GM21526 (cell line): ENCODE data around the gene IL21R.
A peak's percentile ranks its signal among the peaks of the same experiment; 100 is the strongest.
"Not testable (repeated sequence)": the region's sequence is repeated elsewhere in the genome, so short reads cannot be mapped to it uniquely, and the experiment has no call there.

Source experiments
- ATAC-seq: cut with Tn5 transposase; IDR thresholded peaks from one replicate; pipeline ENCODE4 v1.9.1; 2021; ENCODE audit warnings: moderate library complexity; ENCODE audit not compliant: unreplicated experiment, low FRiP score

Gene IL21R

GRCh38 chr16:27424772-27425498, 23.0 kb downstream of the IL21R start:
- no peak for ATAC-seq

GRCh38 chr16:27425961-27426360, 24.0 kb downstream of the IL21R start:
- ATAC-seq = no peak

GRCh38 chr16:27426423-27427408, 24.7 kb downstream of the IL21R start:
- peak; percentile 74 for ATAC-seq

DNA sequence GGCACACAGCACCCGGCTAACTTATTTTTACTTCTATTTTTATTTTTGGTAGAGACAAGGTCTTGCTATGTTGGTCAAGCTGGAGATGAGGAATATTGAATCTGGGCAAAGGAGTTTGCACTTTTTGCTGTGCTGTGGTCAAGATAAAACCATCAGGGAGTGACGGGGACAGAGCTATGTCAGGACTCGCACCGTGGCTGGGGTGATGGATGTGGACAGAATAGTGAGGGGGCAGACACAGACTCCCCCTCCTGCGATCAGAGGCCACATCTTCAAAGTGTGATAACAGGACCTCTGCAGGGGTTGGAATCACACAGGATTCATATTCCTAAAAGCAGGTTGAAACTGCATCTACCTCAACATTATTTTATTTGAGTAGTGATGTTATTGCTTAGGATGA, 25.6 kb downstream of the IL21R start:
- ATAC-seq = no peak

DNA sequence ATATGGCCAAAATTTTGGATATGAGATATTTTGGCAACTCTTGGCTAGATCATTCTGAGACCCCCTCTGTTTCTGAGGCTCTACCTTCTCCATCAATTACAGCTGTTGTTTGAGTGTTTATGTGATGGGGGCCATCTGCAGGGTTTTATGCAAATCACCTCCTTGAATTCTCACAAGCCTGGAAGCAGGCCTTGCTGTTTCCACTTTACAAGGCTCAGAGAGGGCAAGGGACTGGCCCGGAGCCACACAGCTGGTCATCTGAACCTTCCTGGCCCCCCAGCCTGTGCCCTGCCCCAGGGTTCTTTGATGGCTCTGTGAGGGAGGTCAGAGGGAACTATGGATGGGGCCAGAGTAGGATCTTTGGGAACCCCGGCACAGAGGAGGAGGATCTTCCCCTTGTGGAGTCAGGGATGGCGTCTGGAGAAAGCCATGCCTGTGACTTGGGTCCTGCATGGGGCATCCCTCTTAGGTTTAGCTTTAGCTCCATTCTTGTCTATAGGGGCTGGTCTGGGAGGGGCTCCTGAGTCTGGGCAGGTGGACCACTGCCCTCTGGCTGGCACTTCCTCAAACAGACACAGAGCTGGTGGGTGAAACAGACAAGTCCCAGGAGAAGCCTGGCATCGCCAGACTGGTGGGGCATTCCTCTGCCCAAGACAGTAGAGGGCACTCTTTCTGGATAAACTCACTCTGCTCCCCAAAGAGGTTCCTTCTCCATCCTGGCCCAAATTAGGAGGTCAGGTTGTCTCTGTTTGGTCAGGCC, 26.2 kb downstream of the IL21R start:
- ATAC-seq = no peak

DNA sequence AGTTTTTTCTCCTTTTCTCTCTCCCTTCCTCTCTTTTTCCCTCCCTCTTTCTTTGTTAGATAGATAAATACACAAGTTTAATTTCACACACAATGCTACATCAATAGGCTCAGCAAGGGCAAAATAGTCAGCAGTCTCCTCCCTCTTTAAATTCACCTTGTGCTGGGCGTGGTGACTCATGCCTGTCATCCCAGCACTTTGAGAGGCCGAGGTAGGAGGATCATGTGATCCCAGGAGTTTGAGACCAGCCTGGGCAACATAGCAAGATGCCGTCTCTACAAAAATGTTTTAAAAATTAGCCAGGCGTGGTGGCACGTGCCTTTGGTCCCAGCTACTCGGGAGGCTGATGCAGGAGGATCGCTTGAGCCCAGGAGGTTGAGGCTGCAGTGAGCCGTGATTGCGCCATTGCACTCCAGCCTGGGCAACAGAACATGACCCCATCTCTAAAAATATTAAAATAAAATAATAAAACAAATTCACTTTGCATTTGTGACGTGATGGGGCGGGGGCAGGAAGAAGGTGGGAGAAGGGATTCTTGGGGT, 27.4 kb downstream of the IL21R start:
- ATAC-seq = no peak

- ATAC-seq = no peak
These were observed 28.0 kb downstream of the IL21R start for GRCh38 chr16:27429981-27430441.

GRCh38 chr16:27430512-27430911, 28.5 kb downstream of the IL21R start:
- no peak for ATAC-seq

- ATAC-seq = no peak
These were observed 29.0 kb downstream of the IL21R start for GRCh38 chr16:27430923-27431484.

GRCh38 chr16:27431773-27432532, 30.0 kb downstream of the IL21R start:
- ATAC-seq = no peak

DNA sequence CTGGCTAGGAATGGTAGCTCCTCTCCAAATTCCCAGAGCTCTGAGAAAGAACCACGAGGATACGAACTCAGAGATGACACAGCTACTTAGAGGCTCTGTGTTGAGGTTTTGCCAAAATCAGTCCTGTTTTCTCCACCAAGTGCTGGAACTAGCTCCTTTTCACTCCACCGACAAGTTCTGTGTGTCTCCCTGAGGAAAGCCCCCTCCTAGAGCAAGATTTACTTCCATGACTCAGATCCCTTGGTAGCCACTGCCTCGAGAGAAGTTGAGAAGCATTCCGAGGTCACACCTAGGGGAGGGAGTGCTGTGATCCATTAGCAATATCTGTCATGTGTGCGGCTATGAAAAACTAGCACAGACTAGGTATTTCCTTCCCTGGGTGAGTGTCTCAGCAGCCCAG, 30.6 kb downstream of the IL21R start:
- no peak for ATAC-seq

- not testable (repeated sequence) for ATAC-seq
These were observed 31.2 kb downstream of the IL21R start for GRCh38 chr16:27433191-27433590.

- no peak for ATAC-seq
These were observed 31.7 kb downstream of the IL21R start for GRCh38 chr16:27433636-27434035.

DNA sequence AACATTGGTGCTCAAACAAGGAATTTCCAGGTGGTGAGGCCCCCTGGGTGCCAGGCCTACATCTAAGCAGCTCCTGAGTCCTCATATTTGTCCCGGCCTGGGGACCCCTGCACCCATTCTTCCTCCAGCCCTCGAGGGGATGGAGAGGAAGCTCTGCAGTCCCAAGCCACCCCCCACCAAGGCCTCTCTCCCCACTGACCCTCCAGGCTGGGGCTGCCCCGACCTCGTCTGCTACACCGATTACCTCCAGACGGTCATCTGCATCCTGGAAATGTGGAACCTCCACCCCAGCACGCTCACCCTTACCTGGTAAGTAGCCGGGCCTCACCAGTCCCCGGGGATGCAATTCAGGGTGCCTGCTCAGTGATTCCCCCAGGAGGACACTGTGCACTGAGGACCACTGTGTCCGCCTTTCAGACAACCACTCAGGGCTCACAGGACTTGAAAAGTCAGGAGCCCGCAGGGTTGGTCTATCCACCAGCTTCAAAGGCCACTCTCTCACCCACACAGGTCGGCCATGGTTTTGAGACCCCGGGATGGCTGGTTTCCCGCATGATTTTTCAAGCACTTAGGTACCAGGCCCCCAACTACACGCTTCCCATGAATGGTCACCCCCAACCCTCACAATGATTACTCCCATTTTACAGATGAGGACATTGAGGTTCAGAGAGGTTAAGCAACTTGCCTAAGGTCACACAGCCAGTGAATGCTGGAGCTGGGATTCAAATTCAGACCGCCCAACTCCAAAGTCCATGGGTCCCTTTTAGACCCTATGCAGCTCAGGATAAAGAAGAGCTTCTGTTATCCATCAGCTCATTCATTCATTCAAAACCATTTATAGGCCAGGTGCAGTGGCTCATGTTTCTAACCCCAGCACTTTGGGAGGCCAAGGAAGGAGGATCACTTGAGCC, 32.4 kb downstream of the IL21R start:
- no peak for ATAC-seq

- ATAC-seq = not testable (repeated sequence)
These were observed 33.2 kb downstream of the IL21R start for GRCh38 chr16:27435146-27435545.

DNA sequence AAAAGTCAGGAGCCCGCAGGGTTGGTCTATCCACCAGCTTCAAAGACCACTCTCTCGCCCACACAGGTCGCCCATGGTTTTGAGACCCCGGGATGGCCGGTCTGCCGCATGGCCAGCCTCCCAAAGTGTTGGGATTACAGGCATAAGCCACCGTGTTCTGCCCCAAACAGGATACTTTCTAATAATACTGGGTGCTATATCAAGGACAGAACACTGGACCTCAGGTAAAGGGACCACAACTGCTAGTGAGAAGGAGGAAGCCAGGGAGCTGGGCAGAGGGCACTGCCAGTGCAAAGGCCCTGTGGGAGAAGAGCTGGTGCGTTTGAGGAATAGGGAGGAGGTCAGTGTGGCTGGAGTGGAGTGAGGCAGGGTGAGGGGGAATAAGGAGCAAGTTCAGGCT, 34.1 kb downstream of the IL21R start:
- no peak for ATAC-seq

DNA sequence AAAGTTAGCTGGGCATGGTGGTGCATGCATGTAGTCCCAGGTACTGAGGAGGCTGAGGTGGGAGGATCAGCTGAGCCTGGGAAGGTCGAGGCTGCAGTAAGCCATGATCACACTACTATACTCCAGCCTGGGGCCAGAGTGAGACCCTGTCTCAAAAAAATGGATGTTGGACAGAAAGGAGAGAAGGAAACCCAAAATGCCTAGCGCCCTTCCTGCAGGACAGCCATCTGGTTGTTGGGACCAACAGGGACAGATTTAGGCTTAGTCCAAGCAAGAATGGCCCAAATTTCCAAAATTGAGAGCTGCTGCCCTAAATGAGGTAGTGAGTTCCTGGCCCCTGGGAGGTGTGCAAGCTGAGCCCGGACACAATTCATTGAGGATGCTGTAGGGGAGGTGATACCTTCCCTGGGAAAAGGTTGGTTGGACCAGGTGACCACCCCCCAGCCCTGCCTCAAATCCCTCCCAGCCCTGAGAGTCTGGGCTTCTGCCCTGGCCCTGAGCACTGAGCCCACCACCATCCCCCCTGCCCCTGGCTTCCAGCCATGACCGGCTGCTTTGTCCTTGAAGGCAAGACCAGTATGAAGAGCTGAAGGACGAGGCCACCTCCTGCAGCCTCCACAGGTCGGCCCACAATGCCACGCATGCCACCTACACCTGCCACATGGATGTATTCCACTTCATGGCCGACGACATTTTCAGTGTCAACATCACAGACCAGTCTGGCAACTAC, 35.1 kb downstream of the IL21R start:
- ATAC-seq = no peak

- ATAC-seq = no peak
These were observed 36.0 kb downstream of the IL21R start for GRCh38 chr16:27437946-27438345.
